ENCODE measurements around the gene UBE2G2. TPM values are rescaled to one million over a fixed set of nuclear protein-coding genes. Genes with fewer than 3 reads are reported as not detected.

The UBE2G2 gene
- total and polyA plus RNA-seq, 8 donors = 75.0 to 157 (median 131) TPM

DNA sequence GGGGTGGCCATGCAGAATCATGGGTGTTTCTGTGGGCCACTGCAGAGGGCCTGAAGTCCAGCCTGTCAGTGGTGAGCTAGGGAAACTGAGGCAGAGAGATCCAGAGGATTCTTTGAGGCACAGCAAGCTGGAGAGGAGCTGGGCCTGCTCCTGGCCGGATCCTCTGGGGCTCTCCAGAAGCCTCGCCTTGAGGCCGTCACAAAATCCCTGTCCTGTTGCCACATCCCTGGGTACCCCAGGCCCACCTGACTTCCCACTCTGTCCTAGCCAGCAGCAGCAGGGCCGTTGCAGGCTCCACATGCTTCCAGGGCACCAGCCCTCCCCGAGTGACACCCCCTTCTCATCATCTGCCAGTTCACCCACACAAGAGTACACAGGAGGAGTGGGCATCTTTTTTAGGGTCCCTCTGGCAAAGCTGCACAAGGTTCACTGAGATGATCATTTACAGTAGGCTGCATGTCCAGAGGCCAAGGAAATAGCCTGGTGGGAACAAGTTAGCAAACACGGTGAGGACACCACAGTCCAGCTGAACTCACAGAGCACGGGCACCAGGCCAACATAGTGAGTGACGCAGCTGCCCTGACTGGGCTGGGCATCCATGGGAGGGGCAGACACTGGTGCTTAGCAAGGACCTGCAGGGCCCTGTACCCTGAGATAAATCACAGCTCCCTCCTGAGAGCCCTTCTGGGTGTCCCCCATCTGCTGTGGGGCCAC is 65.2 kb downstream of the UBE2G2 start:
- no peaks in the 10 kb centered on the region for H3K27me3 ChIP-seq
- H3K36me3 ChIP-seq = no peaks in the 10 kb centered on the region
- peak; percentile 77 for ATAC-seq
- peaks cover 0 to 47% of the 10 kb centered on the region in 2 donors for H3K9me3 ChIP-seq
- H3K4me1 ChIP-seq = no peaks in the 10 kb centered on the region
- no peak overlapping the region for H3K27ac ChIP-seq
- intact Hi-C loops (cut with DNase I) = no loop called here
- no peak overlapping the region for H3K4me3 ChIP-seq
- DNase-seq = no peak
- TF ChIP-seq, protein P1, sequence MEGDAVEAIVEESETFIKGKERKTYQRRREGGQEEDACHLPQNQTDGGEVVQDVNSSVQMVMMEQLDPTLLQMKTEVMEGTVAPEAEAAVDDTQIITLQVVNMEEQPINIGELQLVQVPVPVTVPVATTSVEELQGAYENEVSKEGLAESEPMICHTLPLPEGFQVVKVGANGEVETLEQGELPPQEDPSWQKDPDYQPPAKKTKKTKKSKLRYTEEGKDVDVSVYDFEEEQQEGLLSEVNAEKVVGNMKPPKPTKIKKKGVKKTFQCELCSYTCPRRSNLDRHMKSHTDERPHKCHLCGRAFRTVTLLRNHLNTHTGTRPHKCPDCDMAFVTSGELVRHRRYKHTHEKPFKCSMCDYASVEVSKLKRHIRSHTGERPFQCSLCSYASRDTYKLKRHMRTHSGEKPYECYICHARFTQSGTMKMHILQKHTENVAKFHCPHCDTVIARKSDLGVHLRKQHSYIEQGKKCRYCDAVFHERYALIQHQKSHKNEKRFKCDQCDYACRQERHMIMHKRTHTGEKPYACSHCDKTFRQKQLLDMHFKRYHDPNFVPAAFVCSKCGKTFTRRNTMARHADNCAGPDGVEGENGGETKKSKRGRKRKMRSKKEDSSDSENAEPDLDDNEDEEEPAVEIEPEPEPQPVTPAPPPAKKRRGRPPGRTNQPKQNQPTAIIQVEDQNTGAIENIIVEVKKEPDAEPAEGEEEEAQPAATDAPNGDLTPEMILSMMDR (IDR thresholded peaks at IDR 0.05) = no peak

DNA sequence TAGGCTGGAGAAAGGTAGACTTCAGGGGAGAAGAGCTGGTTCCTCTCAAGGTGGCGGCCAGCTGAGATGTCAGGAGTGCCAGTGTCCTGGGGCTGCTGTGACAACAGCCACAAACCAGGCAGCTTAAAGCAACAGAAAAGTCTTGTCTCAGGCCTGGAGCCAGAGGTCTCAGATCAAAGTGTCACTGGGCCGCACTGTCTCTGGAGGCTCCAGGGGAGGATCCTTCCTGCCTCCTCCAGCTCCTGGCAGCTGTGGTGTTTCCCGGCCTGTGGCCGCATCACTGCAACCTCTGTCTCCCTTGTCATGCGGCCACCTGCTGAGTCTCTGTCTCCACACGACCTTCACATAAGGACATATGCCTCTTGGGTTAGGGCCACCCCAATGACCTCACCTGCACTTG is 65.8 kb downstream of the UBE2G2 start:
- H3K4me1 ChIP-seq = no peaks in the 10 kb centered on the region

DNA sequence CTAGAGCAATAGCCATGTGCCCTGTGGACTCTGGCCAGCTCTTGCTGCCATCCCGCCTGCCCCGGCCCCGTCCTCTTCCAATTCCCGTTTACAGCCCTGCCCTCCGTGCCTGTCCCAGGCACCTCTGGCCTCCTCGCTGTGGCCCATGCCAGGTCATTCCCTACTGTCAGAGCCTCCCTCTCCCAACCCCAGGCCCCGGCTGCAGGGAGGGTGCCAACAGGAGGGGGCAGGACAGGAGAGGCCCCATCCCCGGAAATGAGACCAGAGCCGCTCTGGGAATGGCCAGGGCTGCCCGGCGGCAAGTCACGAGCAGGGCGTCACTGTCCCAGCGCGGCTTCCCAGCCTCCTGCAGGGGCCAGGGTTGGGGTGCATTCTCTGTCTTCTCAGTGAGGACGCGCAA is 66.8 kb downstream of the UBE2G2 start:
- Histone ChIP-seq H3K36me3 (no peaks in the 10 kb centered on the region), H3K27ac (no peak overlapping the region), H3K4me3 (no peak overlapping the region), H3K9me3 (peaks cover 0 to 42% of the 10 kb centered on the region in 2 donors), H3K4me1 (no peaks in the 10 kb centered on the region), H3K27me3 (no peaks in the 10 kb centered on the region)
- intact Hi-C loops (cut with DNase I) = no loop called here
- ATAC-seq (no peak), DNase-seq (no peak)
- TF ChIP-seq, protein P1 (IDR thresholded peaks at IDR 0.05) = no peak

More for the DNA sequence above, 65.8 kb downstream of the UBE2G2 start:
- H3K27me3 ChIP-seq = no peaks in the 10 kb centered on the region
- H3K9me3 ChIP-seq = peaks cover 0 to 47% of the 10 kb centered on the region in 2 donors
- H3K4me3 ChIP-seq = no peak overlapping the region
- TF ChIP-seq, protein P1 (IDR thresholded peaks at IDR 0.05) = no peak
- no peak for DNase-seq
- no peaks in the 10 kb centered on the region for H3K36me3 ChIP-seq
- ATAC-seq = no peak
- H3K27ac ChIP-seq = no peak overlapping the region
- intact Hi-C loops (cut with DNase I) = no loop called here

DNA sequence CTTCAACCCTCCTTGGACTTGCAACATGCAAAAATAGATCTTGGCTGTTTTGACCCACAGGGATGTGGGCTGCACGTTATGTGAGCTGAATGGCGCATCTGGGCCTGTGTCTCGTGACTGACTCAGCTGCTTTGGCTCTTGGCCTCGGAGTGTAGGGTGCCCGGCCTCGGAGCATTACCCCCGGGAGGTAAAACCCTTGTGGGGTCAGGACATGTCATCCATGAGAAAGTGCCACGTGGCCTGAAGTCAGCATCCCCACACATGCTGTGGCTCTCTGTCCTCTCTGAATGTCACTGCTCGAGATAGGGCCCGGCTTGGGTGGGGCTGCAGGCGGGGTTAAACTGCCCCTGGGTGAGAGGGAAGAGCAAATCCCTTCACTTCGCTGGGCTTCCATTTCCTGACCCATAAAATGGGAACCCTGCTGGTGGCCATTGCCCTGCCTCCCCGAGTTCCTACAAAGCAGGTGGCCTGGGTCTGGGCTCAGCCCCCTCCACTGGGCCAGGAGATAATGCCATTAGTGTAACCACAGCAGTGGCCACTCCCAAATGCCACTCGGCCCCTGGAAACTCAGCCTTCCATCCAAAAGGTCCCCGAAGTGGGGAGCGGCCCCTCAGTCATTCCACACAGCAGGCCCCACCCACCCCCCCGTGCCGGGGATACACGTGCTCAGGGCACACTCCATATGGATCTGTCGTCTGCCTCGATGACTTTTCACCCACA is 67.4 kb downstream of the UBE2G2 start:
- no peak for DNase-seq
- peaks cover 0 to 6% of the 10 kb centered on the region in 2 donors for H3K27me3 ChIP-seq
- H3K9me3 ChIP-seq = peaks cover 0 to 38% of the 10 kb centered on the region in 2 donors
- no peak overlapping the region for H3K27ac ChIP-seq
- TF ChIP-seq, protein P1 (IDR thresholded peaks at IDR 0.05) = no peak
- intact Hi-C loops (cut with DNase I) = no loop called here
- no peaks in the 10 kb centered on the region for H3K36me3 ChIP-seq
- no peaks in the 10 kb centered on the region for H3K4me1 ChIP-seq
- no peak overlapping the region for H3K4me3 ChIP-seq
- ATAC-seq = no peak

DNA sequence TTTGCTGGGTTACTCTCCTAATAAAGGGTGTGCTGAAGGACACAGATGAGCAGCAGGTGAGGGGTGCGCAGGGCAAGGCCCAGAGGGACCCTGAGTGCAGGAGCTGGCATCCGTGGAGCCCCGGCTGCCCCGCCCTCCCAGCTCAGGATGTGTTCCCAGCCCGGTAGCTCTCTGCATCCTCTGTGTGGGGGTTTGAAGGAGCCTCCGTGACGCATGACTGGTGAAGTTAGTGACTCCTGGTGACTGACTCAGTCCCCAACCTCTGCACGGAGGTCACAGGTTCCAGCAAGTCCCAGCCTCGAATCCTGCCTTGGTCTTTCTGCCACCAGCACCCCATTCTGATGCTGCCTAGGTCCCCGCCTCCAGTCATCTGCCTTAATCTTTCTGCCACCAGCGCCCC is 68.7 kb downstream of the UBE2G2 start:
- Histone ChIP-seq H3K4me3 (no peak overlapping the region), H3K27me3 (peaks cover 0 to 10% of the 10 kb centered on the region in 2 donors), H3K9me3 (peaks cover 0 to 25% of the 10 kb centered on the region in 2 donors), H3K27ac (no peak overlapping the region), H3K4me1 (no peaks in the 10 kb centered on the region), H3K36me3 (no peaks in the 10 kb centered on the region)
- TF ChIP-seq, protein P1 (IDR thresholded peaks at IDR 0.05) = no peak
- ATAC-seq (no peak), DNase-seq (no peak)
- intact Hi-C loops (cut with DNase I) = no loop called here
